ENCODE results near the gene FAM171A1.
"Not testable (repeated sequence)": the region's sequence is repeated elsewhere in the genome, so short reads cannot be mapped to it uniquely, and the experiment has no call there.

FAM171A1 gene

DNA sequence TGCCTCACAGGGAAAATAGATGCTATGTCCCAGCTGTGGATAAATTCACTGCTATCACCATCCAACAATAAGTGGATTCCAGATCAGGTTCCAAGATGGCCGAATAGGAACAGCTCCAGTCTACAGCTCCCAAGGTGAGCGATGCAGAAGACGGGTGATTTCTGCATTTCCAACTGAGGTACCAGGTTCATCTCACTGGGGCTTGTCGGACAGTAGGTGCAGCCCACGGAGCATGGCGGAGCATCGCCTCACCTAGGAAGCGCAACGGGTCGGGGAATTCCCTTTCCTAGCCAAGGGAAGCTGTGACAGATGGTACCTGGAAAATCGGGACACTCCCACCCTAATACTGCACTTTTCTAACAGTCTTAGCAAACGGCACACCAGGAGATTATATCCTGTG is 101.3 kb downstream of the FAM171A1 start:
- H3K4me3 ChIP-seq (ENCODE audit: low read depth in 1 of 2, low read length in 2 of 2); H3K27ac ChIP-seq (ENCODE audit: low read depth, low read length); H3K36me3 ChIP-seq (ENCODE audit: insufficient read depth, low read length); H3K9me3 ChIP-seq (ENCODE audit: low read length); H3K9ac ChIP-seq (ENCODE audit: low read length); H3K4me1 ChIP-seq (ENCODE audit: insufficient read depth, low read length); H3K27me3 ChIP-seq (ENCODE audit: control insufficient read depth in 1 of 2, insufficient read depth in 2 of 2, low read length in 2 of 2): not testable (repeated sequence)

DNA sequence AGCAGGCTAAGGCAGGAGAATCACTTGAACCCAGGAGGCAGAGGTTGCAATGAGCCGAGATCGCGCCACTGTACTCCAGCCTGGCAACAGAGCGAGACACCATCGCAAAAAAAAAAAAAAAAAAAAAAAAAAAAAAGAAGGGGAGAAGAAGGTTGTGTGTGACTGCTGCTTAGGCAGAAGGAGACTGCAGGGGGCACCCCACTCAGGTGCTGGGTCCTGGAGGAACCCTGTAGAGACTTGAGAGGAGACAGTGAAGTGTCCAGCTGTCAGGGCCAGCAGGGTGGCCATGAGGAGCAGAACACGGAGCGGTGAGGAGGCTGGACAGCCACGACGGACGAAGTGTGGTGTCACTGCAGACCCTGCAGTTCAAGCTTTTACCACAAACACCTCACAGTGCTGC is 103.6 kb downstream of the FAM171A1 start:
- Histone ChIP-seq H3K27me3 (ENCODE audit: control insufficient read depth in 1 of 2, insufficient read depth in 2 of 2, low read length in 2 of 2) (no peaks in the 10 kb centered on the region), H3K27ac (ENCODE audit: low read depth, low read length) (no peak overlapping the region), H3K9ac (ENCODE audit: low read length) (no peak overlapping the region), H3K4me3 (ENCODE audit: low read depth in 1 of 2, low read length in 2 of 2) (no peak overlapping the region), H3K9me3 (ENCODE audit: low read length) (no peaks in the 10 kb centered on the region), H3K36me3 (ENCODE audit: insufficient read depth, low read length) (no peaks in the 10 kb centered on the region), H3K4me1 (ENCODE audit: insufficient read depth, low read length) (no peaks in the 10 kb centered on the region)

- H3K9ac ChIP-seq (ENCODE audit: low read length), result no peak overlapping the region
- H3K9me3 ChIP-seq (ENCODE audit: low read length), result no peaks in the 10 kb centered on the region
- H3K27me3 ChIP-seq (ENCODE audit: control insufficient read depth in 1 of 2, insufficient read depth in 2 of 2, low read length in 2 of 2), result no peaks in the 10 kb centered on the region
- no peaks in the 10 kb centered on the region for H3K36me3 ChIP-seq (ENCODE audit: insufficient read depth, low read length)
- H3K4me3 ChIP-seq (ENCODE audit: low read depth in 1 of 2, low read length in 2 of 2), result no peak overlapping the region
- no peak overlapping the region for H3K27ac ChIP-seq (ENCODE audit: low read depth, low read length)
- no peaks in the 10 kb centered on the region for H3K4me1 ChIP-seq (ENCODE audit: insufficient read depth, low read length)
Observed at GRCh38 chr10:15266117-15266516, 105.0 kb downstream of the FAM171A1 start.

DNA sequence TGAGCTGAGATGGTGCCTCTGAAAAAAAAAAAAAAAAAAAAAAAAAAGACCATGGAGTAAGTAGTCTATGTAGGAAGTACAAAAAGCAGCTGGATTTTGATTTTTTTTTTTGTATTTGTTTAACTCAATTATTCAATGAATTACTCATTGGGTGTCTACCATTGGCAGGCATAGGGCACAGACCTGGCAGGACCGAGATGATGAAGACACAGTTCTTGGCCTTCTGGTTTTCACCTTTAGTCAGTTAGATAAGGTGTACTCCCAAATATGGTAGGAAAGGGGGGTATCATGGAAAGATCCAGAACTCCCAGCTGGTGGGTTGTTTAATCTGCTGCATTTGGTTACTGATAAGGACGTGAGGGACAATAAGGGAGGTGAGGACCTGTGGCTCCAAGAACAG is 105.5 kb downstream of the FAM171A1 start:
- no peaks in the 10 kb centered on the region for H3K27me3 ChIP-seq (ENCODE audit: control insufficient read depth in 1 of 2, insufficient read depth in 2 of 2, low read length in 2 of 2)
- no peak overlapping the region for H3K4me3 ChIP-seq (ENCODE audit: low read depth in 1 of 2, low read length in 2 of 2)
- no peaks in the 10 kb centered on the region for H3K9me3 ChIP-seq (ENCODE audit: low read length)
- no peaks in the 10 kb centered on the region for H3K36me3 ChIP-seq (ENCODE audit: insufficient read depth, low read length)
- H3K9ac ChIP-seq (ENCODE audit: low read length), result no peak overlapping the region
- H3K4me1 ChIP-seq (ENCODE audit: insufficient read depth, low read length), result no peaks in the 10 kb centered on the region
- no peak overlapping the region for H3K27ac ChIP-seq (ENCODE audit: low read depth, low read length)

GRCh38 chr10:15265056-15265455 is 106.0 kb downstream of the FAM171A1 start:
- no peak overlapping the region for H3K4me3 ChIP-seq (ENCODE audit: low read depth in 1 of 2, low read length in 2 of 2)
- no peaks in the 10 kb centered on the region for H3K36me3 ChIP-seq (ENCODE audit: insufficient read depth, low read length)
- no peaks in the 10 kb centered on the region for H3K4me1 ChIP-seq (ENCODE audit: insufficient read depth, low read length)
- no peaks in the 10 kb centered on the region for H3K27me3 ChIP-seq (ENCODE audit: control insufficient read depth in 1 of 2, insufficient read depth in 2 of 2, low read length in 2 of 2)
- no peaks in the 10 kb centered on the region for H3K9me3 ChIP-seq (ENCODE audit: low read length)
- no peak overlapping the region for H3K27ac ChIP-seq (ENCODE audit: low read depth, low read length)
- H3K9ac ChIP-seq (ENCODE audit: low read length), result no peak overlapping the region

DNA sequence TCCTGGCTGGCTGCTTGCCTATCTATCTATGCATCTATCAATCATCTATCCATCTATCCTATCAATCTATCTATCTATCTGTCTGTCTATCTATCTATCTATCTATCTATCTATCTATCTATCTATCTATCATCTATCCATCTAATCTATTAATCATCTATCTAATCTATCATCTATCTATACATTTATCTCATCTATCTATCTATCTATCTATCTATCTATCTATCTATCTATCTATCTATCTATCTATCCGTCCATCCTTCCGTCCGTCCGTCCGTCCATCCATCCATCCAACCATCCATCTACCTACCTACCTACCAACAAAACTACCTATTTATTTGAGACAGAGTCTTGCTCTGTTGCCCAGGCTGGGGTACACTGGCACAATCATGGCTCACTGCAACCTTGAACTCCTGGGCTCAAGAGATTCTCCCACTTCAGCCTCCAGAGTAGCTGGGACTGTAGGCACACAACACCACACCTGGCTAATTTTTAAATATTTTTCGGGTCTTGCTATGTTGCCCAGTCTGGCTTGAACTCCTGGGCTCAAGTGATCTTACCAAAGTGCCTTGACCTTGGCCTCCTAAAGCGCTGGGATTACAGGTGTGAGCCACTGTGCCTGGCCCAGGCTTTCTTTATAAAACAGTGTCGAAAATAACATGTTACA is 107.3 kb downstream of the FAM171A1 start:
- no peaks in the 10 kb centered on the region for H3K4me1 ChIP-seq (ENCODE audit: insufficient read depth, low read length)
- no peaks in the 10 kb centered on the region for H3K9me3 ChIP-seq (ENCODE audit: low read length)
- no peak overlapping the region for H3K9ac ChIP-seq (ENCODE audit: low read length)
- no peak overlapping the region for H3K27ac ChIP-seq (ENCODE audit: low read depth, low read length)
- H3K27me3 ChIP-seq (ENCODE audit: control insufficient read depth in 1 of 2, insufficient read depth in 2 of 2, low read length in 2 of 2), result no peaks in the 10 kb centered on the region
- no peak overlapping the region for H3K4me3 ChIP-seq (ENCODE audit: low read depth in 1 of 2, low read length in 2 of 2)
- H3K36me3 ChIP-seq (ENCODE audit: insufficient read depth, low read length), result no peaks in the 10 kb centered on the region

DNA sequence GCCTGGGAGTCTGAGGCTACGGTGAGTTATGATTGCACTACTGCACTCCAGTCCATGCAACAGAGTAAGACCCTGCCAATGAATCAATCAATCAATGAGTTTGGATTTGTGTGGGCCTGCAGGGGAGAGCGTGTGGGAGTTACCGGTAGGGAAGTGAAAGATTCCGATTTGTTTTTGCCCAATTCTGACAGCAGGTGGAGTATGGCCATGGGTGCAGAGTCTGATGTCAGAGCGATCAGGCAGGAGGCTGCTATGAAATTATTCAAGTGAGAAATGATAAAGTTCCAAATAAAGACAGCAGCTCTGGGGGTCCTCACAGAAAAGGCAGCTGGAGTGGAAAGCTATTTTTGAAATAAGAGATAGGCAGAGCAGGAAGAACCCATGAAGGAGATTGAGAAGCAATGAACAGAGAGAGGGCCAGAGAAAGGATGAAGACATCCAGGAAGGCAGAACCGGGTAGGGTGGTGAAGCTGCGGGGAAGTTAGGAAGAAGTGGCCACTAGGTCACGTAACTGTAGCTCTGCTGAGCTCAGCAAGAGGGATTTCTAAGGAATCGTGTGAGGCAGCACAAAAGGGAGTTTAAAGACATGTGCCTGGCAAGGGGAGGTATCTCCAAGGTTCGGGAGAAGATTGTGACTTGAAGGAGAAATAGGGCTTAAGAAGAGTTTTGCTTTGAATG is 108.9 kb downstream of the FAM171A1 start:
- Histone ChIP-seq H3K4me3 (ENCODE audit: low read depth in 1 of 2, low read length in 2 of 2) (no peak overlapping the region), H3K9ac (ENCODE audit: low read length) (no peak overlapping the region), H3K4me1 (ENCODE audit: insufficient read depth, low read length) (no peaks in the 10 kb centered on the region), H3K36me3 (ENCODE audit: insufficient read depth, low read length) (no peaks in the 10 kb centered on the region), H3K27ac (ENCODE audit: low read depth, low read length) (no peak overlapping the region), H3K9me3 (ENCODE audit: low read length) (no peaks in the 10 kb centered on the region), H3K27me3 (ENCODE audit: control insufficient read depth in 1 of 2, insufficient read depth in 2 of 2, low read length in 2 of 2) (no peaks in the 10 kb centered on the region)

DNA sequence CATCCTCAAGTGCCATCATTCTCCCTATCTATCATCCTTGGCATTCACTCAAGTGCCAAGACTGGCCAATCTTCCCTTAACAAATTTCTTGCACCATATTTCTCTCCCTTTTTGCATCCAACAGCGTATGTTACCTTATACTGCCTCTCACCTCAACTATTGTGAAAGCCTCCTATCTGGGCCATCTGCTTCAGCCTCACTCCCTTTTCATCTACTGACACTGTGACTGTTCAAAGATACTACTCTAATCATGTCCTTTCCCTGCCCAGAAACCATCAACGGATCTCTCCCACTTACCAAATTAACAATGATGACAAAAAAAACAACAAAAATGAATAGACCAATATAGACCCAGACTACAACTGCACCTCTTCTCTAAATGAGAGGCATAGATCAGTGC is 112.0 kb downstream of the FAM171A1 start:
- Histone ChIP-seq H3K9me3 (ENCODE audit: low read length) (no peaks in the 10 kb centered on the region), H3K27me3 (ENCODE audit: control insufficient read depth in 1 of 2, insufficient read depth in 2 of 2, low read length in 2 of 2) (no peaks in the 10 kb centered on the region), H3K4me1 (ENCODE audit: insufficient read depth, low read length) (no peaks in the 10 kb centered on the region), H3K9ac (ENCODE audit: low read length) (no peak overlapping the region), H3K36me3 (ENCODE audit: insufficient read depth, low read length) (no peaks in the 10 kb centered on the region), H3K27ac (ENCODE audit: low read depth, low read length) (no peak overlapping the region), H3K4me3 (ENCODE audit: low read depth in 1 of 2, low read length in 2 of 2) (no peak overlapping the region)

DNA sequence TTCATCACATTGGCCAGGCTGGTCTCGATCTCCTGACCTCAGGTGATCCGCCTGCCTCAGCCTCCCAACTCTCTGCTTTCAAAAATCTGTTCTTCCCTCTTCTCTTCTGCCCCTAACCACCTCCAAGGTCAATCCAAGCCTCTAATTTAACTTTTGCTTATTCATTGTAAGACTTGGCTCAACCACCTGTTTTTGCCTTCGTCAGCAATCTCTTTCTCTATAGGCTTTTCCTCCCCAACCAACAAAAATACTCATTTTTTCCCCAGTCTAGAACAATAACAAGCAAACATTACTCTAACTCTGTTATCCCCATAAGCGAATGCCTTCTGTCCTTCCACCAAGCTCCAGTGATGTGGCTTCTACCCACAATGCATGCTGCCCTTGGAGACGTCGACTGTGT is 112.8 kb downstream of the FAM171A1 start:
- Histone ChIP-seq H3K4me1 (ENCODE audit: insufficient read depth, low read length) (no peaks in the 10 kb centered on the region), H3K27ac (ENCODE audit: low read depth, low read length) (no peak overlapping the region), H3K27me3 (ENCODE audit: control insufficient read depth in 1 of 2, insufficient read depth in 2 of 2, low read length in 2 of 2) (no peaks in the 10 kb centered on the region), H3K9me3 (ENCODE audit: low read length) (no peaks in the 10 kb centered on the region), H3K9ac (ENCODE audit: low read length) (no peak overlapping the region), H3K36me3 (ENCODE audit: insufficient read depth, low read length) (no peaks in the 10 kb centered on the region), H3K4me3 (ENCODE audit: low read depth in 1 of 2, low read length in 2 of 2) (no peak overlapping the region)

- Histone ChIP-seq H3K27ac (ENCODE audit: low read depth, low read length) (no peak overlapping the region), H3K36me3 (ENCODE audit: insufficient read depth, low read length) (no peaks in the 10 kb centered on the region), H3K4me3 (ENCODE audit: low read depth in 1 of 2, low read length in 2 of 2) (no peak overlapping the region), H3K9ac (ENCODE audit: low read length) (no peak overlapping the region), H3K27me3 (ENCODE audit: control insufficient read depth in 1 of 2, insufficient read depth in 2 of 2, low read length in 2 of 2) (no peaks in the 10 kb centered on the region), H3K9me3 (ENCODE audit: low read length) (no peaks in the 10 kb centered on the region), H3K4me1 (ENCODE audit: insufficient read depth, low read length) (no peaks in the 10 kb centered on the region)
Observed at GRCh38 chr10:15255961-15256360, 115.1 kb downstream of the FAM171A1 start.

DNA sequence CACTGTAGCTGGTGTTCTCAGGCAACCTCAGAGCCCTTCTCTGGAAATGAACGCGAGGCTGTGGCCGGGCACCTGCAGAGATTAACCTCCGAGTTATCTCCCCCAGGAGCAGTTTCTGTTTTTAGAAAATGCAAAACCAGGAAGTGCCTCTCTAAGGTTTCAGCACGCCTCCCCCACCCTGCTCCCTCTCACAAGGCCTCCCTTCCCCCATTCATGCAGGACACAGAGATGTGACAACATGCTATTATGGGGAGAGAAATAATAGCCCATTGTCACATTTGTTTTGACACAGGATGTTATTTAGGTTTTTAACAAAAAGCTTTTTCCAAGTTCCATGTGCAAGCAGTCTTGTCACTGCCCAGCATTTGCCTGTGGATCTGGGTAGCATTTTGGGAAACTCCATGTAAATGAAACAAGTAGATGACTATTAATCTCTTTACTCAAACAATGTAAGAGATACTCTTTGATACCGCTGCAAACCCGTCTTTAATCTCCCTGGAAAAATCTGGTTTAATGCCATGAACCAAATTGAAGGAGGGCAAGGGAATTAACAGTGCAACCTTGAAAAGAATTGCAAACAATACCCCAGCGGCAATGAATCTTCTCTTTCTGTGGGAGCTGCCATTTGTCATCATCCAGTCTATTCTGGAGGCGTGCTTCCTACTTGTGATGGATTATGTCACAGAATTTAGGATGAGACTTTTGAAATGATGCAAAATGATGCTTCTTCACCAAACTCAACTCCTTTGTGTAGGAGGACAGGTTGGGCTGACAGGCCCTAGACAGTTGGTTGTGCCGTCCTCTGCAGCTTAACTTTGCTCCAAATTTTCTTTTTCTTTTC is 116.1 kb downstream of the FAM171A1 start:
- Histone ChIP-seq H3K9ac (ENCODE audit: low read length) (no peak overlapping the region), H3K4me3 (ENCODE audit: low read depth in 1 of 2, low read length in 2 of 2) (no peak overlapping the region), H3K4me1 (ENCODE audit: insufficient read depth, low read length) (no peaks in the 10 kb centered on the region), H3K27me3 (ENCODE audit: control insufficient read depth in 1 of 2, insufficient read depth in 2 of 2, low read length in 2 of 2) (no peaks in the 10 kb centered on the region), H3K36me3 (ENCODE audit: insufficient read depth, low read length) (no peaks in the 10 kb centered on the region), H3K9me3 (ENCODE audit: low read length) (no peaks in the 10 kb centered on the region), H3K27ac (ENCODE audit: low read depth, low read length) (no peak overlapping the region)
